Suprapubic skin (tissue), 4 donors: ENCODE measurements around the gene CREB3L4. TPM values are rescaled to one million over a fixed set of nuclear protein-coding genes. Genes with fewer than 3 reads are reported as not detected.

ENCODE experiments used
- DNase-seq, 2 donors: peaks; one replicate each; pipeline ENCODE4 v3.0.0-alpha.2; 2019; ENCODE audit warnings: low spot score in 2 of 2
- H3K27ac ChIP-seq: fragments of 200-600 bp; sonication (generic); one replicate; pipeline ENCODE4 v1.5.1; 2019
- H3K27me3 ChIP-seq: fragments of 200-600 bp; sonication (generic); one replicate; pipeline ENCODE4 v1.5.1; 2019
- H3K36me3 ChIP-seq: fragments of 200-600 bp; sonication (generic); one replicate; pipeline ENCODE4 v1.5.1; 2019
- H3K4me1 ChIP-seq: fragments of 200-600 bp; sonication (generic); one replicate; pipeline ENCODE4 v1.5.1; 2019
- H3K4me3 ChIP-seq: fragments of 200-600 bp; sonication (generic); one replicate; pipeline ENCODE4 v1.5.1; 2019; ENCODE audit warnings: mild to moderate bottlenecking
- H3K9me3 ChIP-seq: fragments of 200-600 bp; sonication (generic); one replicate; pipeline ENCODE4 v1.5.1; 2019
- CTCF ChIP-seq, 2 donors: fragments of 200-600 bp in 1 of 2; fragments of 450-650 bp in 1 of 2; sonication (generic) in 1 of 2; IDR thresholded peaks; one replicate each; pipeline ENCODE4 v1.5.1; 2016 to 2019; ENCODE audit warnings: antibody characterized with exemption in 2 of 2, mild to moderate bottlenecking in 1 of 2, moderate library complexity in 1 of 2
- EP300 ChIP-seq: sonication (generic); formaldehyde crosslinking; IDR thresholded peaks from one replicate; pipeline ENCODE4 v1.6.1; 2017; ENCODE audit warnings: antibody characterized with exemption
- POLR2A ChIP-seq, 2 donors: fragments of 450-650 bp; IDR thresholded peaks; one replicate each; pipeline ENCODE4 v1.6.1; 2017; ENCODE audit warnings: antibody characterized with exemption in 2 of 2, mild to moderate bottlenecking in 2 of 2, moderate library complexity in 2 of 2
- POLR2AphosphoS5 ChIP-seq, 3 donors: sonication (generic); formaldehyde crosslinking; IDR thresholded peaks; one replicate each; pipeline ENCODE4 v1.6.1; 2017; ENCODE audit warnings: antibody characterized with exemption in 3 of 3
- WGBS: methylation state at CpG from one replicate; pipeline ENCODE4 v1.1.5; 2018; 5-methylcytosine and 5-hydroxymethylcytosine counted together
- total RNA-seq, 4 donors: library from RNA; depleted of rRNA; stranded (reverse); fragments of >200 nt; gene quantifications; one replicate each; pipeline ENCODE4 v1.1.0, GENCODE V29; 2016

The CREB3L4 gene
- total RNA-seq, 4 donors from 2014 or later: 16.6 to 41.0 (median 20.3) TPM

GRCh38 chr1:153959454-153959853 is 8.2 kb upstream of the CREB3L4 start:
- no peak for DNase-seq
- 60% methylated on average over 3 of the region's 3 CpGs for WGBS
- Histone ChIP-seq H3K36me3 (peaks cover 22% of the 10 kb centered on the region), H3K27ac (peak overlapping the region; percentile 92), H3K4me3 (no peak overlapping the region), H3K4me1 (peaks cover 76% of the 10 kb centered on the region), H3K27me3 (no peaks in the 10 kb centered on the region), H3K9me3 (no peaks in the 10 kb centered on the region)
- no peak for TF ChIP-seq EP300
- no peak for TF ChIP-seq POLR2A (IDR thresholded peaks at IDR 0.05)
- no peak for TF ChIP-seq CTCF (IDR thresholded peaks at IDR 0.05)
- TF ChIP-seq POLR2AphosphoS5 (IDR thresholded peaks at IDR 0.05): no peak

GRCh38 chr1:153960206-153960605 is 7.5 kb upstream of the CREB3L4 start:
- 75% methylated on average over 8 of the region's 11 CpGs for WGBS
- Histone ChIP-seq H3K4me3 (no peak overlapping the region), H3K36me3 (peaks cover 16% of the 10 kb centered on the region), H3K9me3 (no peaks in the 10 kb centered on the region), H3K27ac (peak overlapping the region; percentile 92), H3K4me1 (peaks cover 77% of the 10 kb centered on the region), H3K27me3 (no peaks in the 10 kb centered on the region)
- no peak for DNase-seq
- no peak for TF ChIP-seq CTCF (IDR thresholded peaks at IDR 0.05)
- no peak for TF ChIP-seq POLR2AphosphoS5 (IDR thresholded peaks at IDR 0.05)
- TF ChIP-seq POLR2A (IDR thresholded peaks at IDR 0.05): no peak
- no peak for TF ChIP-seq EP300

GRCh38 chr1:153961421-153961820 is 6.3 kb upstream of the CREB3L4 start:
- H3K36me3 ChIP-seq: peaks cover 16% of the 10 kb centered on the region
- H3K4me3 ChIP-seq: peak overlapping the region; percentile 70
- 68% methylated on average over 4 of the region's 4 CpGs for WGBS
- H3K27ac ChIP-seq: peak overlapping the region; percentile 95
- H3K4me1 ChIP-seq: peaks cover 77% of the 10 kb centered on the region
- H3K27me3 ChIP-seq: no peaks in the 10 kb centered on the region
- DNase-seq: no peak
- no peaks in the 10 kb centered on the region for H3K9me3 ChIP-seq
- TF ChIP-seq CTCF (IDR thresholded peaks at IDR 0.05) (no peak), POLR2A (IDR thresholded peaks at IDR 0.05) (no peak), EP300 (no peak), POLR2AphosphoS5 (IDR thresholded peaks at IDR 0.05) (no peak)

- no peak for TF ChIP-seq POLR2AphosphoS5 (IDR thresholded peaks at IDR 0.05)
- TF ChIP-seq POLR2A (IDR thresholded peaks at IDR 0.05): no peak
- TF ChIP-seq CTCF (IDR thresholded peaks at IDR 0.05): no peak
- TF ChIP-seq EP300: no peak
- Histone ChIP-seq H3K36me3 (peaks cover 16% of the 10 kb centered on the region), H3K4me1 (peaks cover 72% of the 10 kb centered on the region), H3K27me3 (no peaks in the 10 kb centered on the region), H3K4me3 (peak overlapping the region; percentile 70), H3K27ac (peak overlapping the region; percentile 95), H3K9me3 (no peaks in the 10 kb centered on the region)
- 16% methylated on average over 8 of the region's 16 CpGs for WGBS
- DNase-seq: no peak
Observed at GRCh38 chr1:153962088-153963029, 5.3 kb upstream of the CREB3L4 start.
